Measurements from ENCODE around the gene HERC3.

The HERC3 gene

DNA sequence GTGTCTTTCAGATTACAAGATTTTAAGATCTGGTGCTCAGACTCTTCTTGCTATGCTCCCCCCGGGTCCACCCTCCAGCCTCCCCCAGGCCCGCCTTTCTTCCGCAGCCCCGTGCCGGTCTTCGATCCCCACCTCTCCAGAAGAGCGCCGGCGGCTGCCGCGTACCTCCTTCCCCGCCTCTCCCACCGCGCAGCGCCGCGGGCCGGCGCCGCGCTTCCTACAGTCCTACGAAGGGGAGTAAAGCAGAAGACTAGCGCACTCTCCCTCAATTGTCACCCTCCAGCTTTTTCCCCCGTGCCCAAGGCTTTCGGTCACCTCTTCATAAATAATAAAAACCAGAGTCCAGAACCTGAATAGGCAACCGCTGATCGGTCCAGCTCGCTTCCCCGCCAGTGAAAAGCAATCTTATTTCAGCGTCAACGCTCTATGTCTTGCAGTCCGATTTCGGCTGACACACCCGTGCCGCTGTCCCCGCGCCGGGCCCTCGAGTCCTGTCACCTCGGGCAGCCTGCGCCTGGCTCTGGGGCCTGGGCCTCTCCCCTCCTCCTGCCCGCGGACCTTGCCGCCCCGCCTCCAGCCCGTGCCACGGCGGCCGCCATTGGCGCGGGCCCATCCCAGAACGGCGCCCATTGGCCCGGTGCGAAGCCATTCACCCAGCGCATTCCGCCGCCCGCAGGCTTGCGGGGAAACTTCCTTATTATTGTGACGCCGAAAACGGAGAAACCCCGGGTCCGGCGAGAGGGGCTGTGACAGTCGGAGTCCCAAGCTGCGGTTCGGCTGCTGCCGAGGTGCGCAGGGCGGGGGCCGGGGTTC is at the start of gene HERC3:
TSS of gene HERC3 (plus strand) at position 694 of the 813 bp plus-strand sequence. CDS start 13,344 bp downstream, outside the sequence.
- DNase-seq, result peak; percentile 91

DNA sequence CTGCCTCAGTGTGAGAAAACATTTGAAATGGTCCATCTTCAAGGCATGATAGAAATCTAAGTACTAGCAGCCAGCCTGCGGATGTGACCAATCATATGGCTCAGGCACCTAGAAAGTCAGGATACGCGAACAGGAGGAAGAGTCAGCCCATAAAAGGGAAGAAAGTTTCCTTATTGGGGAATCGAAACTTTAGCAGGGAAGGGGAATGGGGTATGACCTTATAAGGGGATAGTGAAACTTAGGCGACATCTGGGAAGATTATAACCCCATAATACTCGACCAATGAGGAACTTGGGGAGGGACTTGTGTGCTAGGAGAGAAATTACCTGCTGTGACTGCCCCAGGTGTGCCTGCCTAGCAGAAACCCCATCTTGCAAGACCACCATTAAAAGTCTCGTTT is 42.5 kb upstream of the HERC3 start:
- DNase-seq, result no peak

DNA sequence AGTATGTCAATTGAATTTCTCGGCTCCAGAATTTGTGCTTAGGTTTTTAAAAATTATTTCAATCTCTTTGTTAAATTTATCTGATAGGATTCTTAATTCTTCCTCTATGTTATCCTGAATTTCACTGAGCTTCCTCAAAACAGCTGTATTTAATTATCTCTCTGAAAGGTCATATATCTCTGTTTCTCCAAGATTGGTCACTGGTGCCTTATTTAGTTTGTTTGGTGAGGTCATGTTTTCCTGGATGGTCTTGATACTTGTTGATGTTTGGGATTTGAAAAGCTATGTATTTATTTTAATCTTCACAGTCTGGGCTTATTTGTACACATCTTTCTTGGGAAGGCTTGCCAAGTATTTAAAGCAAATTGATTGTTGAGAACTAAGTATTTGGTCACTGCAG is 24.7 kb upstream of the HERC3 start:
- DNase-seq, result no peak

DNA sequence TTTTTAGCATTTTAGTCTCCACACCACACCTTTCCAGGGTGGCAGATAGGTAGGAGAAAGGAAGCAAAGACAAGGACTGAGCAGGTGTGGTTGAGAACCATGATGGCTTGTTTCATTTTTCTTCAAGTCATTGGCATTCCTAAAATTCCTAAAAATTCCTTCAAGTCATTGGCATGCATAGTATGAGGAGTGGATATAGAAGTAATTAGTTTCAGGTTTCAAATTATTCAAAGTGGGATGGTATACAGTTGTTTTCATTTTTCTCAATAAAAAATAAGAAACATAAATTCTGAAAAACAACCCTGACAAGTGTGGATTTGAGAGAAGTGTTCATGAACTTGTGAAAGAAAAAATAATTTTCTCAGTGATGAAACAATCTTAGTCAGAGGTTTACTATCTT is 22.3 kb upstream of the HERC3 start:
- no peak for DNase-seq

DNA sequence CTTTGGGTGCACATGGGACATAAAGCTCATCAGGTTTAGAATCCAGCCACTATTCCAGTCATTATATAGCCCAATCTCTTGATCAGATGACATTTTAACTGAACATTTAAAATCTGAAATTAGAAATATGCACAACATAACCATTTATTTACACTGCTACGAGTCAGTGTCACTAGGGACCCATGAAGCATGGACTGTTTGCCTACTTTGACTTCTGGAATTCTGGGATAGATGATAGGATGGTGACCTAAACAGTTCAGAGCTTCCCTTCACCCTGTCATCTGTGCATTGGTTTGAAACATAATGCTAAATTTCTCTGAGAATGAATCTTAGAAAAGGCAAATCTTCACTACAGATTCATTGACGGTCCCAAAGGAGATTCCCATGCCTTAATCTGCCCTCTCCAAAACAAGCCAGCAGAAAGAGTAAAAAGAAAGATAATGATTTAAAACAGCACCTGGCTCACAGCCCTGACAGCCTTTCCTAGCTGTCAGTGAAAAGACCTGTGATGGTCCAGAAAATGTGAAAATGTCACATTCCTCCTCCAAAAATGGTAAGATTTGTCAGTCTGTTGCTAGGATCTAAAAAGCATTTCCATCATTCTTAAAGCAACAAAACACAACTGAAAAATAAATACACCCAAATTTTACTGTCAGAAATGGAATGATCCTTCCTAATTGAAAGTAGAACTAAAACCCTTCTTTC is 18.9 kb upstream of the HERC3 start:
- DNase-seq, result no peak

DNA sequence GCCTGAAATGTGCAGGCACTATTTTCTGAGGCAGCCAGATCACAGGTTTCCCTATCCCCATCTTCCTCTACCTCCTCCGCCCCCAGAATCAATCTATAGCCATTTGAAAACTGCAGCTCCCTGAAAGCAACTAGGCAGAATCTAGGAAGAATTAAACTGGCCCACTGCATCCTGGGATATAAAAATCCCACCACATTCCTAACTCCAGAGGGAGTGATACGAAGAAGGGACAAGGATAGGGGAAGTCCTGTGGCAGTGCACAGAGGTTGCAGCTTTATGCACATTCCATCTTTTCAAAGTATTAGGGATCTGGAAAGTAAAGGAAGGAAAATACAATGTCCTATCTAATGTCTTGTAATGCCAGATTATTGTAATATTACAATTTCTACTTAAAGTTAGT is 18.3 kb upstream of the HERC3 start:
- DNase-seq, result no peak

DNA sequence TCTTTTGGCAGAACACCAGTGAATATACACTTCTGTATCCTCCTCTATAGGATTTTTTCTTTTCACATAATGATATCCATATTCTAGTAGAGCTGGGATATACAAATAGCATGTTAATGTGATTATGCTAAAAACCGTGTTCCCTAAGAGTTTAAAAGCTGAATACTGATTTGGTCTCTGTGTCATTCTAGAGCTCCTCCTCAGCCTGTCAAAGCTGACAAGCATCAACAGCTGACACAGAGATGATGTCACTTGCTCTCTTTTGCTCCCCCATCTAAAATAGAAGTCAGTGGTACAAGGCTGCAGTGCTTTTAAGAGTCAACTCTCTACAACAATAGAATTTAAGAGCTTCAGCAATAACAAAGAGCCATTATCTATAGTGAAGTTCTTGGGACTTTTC is 17.1 kb upstream of the HERC3 start:
- DNase-seq, result no peak

DNA sequence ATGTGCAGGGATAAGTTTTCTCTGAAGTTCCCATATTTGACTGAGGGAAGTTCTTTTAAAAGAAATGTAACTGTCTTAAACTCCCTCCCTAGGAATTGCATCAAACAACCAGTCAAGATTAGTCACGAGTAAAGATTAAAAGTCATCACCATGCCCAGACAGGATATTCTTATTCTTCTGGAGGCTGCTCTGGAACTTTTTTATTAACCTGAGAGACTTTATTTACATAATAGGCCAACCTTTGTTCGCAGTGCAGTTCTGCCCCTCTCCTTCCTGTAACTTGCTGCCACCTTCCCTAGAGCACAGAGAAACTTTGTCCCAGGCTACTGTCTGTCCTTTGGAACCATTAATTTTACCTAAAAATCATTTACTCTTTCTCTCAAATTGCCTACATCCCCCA is 9.8 kb upstream of the HERC3 start:
- DNase-seq, result no peak

DNA sequence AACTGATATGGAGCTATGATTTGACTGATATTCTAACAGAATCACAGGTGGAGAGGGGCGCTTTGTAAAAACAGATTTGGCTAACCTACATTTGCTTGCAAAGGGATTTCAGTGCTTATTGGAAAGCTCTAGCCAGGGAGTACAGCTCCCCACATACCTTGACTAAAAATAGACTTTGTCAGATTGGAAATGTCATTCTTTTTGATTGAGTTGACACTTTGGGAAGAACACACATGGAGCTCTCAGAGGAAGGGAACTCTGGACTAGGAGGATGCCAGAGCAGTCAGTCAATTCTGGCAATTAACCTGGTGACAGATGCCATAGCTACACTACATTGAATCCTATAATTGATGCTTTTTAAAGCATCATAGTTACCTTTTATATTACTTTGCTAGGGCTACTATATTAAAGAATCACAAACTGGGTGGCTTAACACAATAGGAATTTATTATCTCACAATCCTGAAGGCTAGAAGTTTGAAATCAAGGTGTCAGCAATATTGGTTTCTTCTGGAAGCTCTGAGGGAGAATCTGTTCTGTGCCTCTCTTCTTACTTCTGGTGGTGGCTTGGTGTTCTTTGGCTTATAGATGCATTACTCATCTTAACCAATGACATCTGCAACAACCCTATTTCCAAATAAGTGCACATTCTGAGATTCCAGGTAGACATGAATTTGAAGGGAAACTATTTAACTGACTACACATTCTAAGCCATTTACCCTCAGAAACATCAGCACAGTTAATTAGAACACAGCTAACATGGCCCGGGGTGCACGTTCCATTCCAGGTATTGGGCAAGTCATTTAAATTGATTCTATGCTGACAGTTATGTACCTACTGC is 8.4 kb upstream of the HERC3 start:
- no peak for DNase-seq

DNA sequence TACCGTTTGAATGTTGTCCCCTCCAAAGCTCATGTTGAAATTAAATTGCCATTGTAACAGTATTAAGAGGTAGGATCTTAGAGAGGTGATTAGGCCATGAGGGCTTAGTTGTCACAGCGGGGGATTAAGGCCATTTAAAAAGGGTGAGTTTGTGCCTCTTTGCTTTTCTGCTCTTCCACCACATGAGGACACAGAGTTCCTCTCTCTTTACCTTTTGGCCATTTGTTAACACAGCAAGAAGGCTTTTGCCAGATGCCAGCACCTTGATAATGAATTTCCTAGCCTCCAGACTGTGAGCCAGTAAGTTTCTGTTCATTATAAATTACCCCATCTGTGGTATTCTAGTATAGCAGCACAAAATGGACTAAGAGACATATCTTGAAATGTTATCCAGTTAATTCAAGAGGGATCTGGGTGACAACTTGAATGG is 7.8 kb upstream of the HERC3 start:
- DNase-seq, result no peak

DNA sequence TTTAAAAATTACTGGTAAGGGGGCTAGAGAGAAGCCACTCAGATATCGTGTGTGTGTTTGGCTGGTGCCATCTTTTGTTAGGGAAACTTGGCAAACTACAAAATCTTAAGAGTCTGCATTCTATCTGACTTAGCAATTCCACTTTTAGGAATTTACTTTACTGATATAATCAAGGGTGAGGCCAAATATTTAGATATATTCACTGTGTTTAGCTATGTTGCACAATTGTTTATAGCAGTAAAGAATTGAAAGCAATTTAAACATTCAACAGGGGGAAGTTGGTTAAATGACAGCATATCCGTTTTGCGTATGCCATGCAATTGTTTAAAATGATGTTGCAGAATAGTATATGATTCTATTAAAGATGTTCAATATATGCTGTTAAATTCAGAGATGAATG is 6.4 kb upstream of the HERC3 start:
- DNase-seq, result no peak

DNA sequence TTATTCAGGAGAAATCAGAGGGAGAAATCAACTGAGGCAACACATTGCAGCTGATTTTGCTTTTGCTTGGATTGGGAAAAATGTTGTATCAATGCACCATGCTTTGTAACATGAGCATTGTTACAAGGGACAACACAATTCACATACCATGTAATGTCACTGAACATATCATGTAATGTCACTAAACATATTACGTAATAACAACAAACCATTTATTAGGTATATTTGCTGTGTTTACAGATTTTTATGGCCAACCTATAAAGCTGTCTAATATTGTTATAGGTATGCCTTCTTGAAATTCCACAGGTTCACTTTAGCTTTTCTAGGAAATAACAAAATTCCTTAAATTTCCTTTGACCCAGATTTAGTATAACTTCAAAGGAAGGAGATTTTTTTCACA is 5.0 kb upstream of the HERC3 start:
- no peak for DNase-seq

DNA sequence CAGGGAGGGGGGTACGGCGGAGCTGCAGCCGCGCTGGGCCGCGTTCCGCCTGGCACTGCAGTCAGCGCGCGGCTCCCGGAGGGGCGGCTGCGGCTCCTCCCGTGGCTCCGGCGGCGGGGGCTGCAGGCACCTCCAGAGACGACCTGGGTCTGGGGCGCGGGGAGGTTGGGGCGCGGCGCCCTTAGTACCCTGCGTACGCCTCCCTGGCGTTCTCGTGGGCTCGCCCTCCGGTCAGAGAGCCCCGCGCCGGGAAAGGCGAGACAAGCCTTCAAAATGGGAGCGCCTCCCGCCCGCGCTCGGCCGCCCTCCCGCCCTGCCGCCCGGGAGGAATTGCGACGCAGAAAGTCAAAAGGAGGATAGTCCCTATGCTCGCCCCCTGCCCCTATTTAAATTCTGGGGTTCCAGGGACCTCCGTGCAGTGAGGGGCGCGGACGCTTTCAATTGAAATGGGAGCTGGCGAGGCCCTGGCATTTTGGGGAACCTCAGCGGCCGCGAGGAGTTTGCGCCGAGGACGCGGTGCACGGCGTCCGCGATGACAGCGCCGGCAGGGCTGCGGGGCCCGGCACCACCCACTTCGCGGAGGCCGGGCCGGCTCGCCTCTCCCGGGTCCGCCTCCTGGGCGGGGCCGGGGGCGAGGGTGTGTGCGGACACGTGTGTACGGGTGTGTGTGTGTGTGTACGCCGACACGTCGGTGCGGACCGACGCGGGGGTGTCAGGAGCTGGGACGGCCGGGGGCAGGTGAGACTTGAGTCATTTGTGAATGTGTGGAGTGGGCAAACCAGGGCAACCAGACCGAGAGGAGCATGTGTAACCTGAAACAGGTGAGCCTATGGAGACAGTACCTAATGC is 544 bp downstream of the HERC3 start:
- DNase-seq, result peak; percentile 84

DNA sequence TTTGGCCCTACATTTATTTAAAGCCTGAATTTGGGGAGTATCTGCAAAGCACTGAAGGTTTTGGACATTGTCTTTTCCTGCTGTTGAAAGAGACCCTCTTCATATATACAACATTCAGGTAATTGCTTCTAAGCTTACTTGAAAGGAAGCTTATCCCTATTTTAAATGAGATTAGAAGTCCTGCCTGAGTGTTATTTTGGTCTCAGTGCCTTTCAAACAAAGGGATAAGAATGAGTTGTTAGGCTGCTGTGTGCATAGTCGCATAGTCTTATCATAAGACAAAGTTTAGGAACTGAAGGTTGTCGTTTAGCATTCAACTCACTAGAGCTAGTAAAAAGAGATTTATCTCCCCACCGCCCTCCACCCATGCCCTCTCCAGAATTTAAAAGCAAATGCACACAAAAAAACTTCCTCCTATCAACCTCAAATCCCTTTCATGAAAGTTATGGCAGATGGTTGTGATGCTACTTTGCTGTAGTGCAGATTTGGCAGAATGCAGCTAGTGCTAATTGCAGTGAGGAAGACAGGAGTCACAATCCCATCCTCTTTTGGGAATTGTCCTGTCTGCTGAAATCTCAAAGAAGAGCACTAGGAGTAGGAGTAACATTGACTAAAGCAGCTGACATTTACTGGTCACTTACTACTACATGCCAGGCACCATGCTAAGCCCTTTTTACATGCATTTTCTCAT is 5.8 kb downstream of the HERC3 start:
- DNase-seq, result no peak

DNA sequence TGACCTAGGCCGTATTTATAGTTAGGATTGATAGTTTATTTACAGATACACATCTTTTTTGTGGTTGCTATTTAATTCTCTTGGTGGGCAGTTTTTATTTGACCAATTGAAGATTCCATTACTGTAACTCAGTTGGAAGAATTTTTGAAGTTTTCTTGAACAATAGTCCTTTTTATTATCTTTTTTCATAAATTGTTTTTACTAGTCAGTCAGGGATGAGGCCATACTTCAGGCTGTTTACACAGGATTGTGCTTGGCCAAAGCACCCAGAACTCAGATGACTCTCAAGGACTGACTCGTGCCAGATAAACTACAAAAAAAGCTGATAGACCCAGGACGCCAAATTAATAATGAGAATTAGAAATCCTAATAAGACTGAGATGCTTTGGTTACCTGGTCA is 7.0 kb downstream of the HERC3 start:
- no peak for DNase-seq

DNA sequence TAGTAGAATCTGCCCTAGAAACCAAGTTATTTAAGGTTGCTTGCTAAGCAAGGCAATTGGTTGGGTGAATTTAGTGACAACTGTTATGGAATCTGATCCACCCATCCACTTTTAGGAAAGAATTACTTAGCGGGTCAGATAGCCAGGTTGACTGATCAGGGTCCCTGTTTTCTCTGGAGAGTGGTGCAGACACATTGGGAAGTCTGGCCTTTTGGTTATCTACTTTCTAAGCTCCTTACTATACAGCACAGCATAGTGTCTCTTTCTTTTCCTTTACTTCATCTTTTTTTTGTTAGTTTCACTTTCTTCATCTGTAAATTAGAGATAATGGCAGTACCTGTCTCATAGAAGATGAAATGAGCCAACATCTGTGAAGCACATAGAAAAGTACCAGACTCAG is 7.4 kb downstream of the HERC3 start:
- DNase-seq, result no peak

DNA sequence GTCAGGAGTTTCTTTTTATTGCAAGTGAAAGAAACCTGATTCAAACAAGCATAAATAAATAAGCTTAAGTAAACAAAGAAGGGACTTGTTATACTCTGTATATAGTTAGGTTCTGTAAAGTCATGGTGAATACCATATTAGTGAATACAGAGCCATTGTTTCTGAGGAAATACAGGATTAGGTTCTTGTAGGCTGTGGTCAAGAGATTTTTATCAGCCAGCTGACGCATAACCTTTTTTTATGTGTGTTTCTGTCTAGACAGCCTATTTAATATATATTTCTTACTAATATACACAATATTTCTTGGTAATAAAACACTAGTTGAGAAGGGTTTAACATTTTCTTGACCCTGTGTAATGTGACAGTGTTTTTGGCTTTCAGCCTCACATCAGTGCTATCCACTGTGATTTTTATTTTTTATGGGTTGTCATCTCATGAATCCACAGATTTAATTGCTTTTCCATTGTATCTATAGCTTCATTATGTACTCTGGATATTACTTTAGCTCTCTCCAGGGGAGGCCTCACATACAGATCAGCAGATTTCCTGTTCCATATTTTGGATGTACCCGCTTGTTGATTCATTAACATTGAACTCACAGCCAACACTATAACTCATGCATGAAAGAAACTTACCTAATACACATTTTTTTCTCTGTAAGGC is 8.0 kb downstream of the HERC3 start:
- DNase-seq, result no peak

DNA sequence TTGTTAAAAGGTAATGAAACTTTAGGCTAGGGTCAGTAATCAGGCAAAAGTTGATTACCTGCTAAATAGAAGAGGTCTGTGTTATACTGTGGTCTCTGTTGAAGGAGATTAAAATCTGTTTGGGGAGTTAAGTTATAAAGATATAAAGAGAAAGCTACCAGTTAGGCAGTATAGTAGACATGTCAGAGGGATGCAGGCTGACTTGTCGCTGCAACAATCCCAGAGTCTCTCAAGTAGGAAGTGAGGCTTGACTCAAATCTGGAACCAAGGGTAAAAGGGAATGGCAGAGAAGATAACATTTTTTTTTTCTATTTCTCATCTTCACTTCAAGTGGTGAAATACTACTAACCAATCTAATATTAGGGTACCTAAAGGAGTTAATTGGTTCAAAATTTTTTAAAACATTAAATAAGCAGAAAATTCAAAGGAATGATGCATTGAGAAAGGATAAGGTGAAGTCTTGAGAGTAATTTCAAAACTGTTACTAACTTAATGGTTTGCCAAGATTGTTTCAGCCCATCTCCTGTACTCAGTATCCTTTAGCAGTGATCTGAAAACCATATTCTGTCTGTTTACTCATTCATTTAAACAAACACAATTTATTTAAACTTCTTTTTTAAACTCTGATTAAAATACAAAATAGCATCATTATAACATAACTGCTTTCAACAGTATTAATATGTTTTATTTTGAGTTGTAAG is 12.8 kb downstream of the HERC3 start:
- no peak for DNase-seq

DNA sequence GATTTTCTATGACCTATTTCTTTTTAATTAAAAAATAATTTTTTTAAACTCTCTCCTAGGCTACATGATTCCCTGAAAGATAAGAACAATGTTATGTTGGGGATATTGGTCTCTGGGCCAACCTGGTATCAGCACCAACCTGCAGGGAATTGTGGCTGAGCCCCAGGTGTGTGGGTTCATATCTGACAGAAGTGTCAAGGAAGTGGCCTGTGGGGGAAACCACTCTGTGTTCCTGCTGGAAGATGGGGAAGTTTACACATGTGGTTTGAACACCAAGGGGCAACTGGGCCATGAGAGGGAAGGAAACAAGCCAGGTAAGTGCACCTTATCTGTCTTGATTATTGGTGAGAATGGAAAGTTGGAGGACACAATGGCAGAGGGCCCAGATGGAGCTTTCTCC is 13.5 kb downstream of the HERC3 start:
- peak; percentile 42 for DNase-seq

DNA sequence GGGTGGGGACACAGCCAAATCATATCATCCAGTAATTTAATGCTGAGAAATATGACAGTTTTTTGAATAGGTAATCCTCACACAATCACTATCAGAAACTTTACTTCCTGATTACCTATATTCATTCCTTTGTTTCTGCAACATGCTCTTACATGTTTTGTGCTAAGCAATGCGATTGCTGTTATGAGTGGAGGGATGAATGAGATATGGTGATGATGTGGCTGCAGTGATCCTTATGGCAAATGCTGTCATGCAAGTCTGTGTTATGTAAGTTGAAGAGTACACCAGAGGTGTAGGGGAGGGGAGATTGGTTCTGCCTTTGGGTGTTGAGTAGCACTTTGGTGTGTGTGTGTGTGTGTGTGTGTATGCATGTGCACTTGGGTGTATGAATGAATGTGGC is 14.6 kb downstream of the HERC3 start:
- no peak for DNase-seq

DNA sequence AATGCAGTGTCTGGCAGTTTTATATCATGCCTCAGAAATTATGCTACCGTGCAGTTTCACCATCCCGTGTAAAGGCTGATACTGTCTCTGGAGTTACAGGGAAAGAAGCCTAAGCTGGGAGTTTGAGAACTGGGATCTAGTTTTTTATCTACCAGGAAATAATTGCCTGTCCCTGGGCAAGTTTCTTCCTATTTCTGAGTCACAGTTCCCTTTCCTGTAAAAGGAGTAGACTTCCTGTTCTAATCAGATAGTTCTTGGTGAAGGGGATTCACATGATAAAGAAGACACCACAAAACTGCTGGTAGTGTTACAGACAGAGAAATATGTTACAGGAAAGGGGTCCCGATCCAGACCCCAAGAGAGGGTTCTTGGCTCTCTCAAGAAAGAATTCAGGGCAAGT is 17.1 kb downstream of the HERC3 start:
- no peak for DNase-seq
